HG03354 (cell line): ENCODE measurements around the gene KRT74.

ENCODE experiments used
- ATAC-seq: cut with Tn5 transposase; IDR thresholded peaks from one replicate; pipeline ENCODE4 v1.9.1; 2021; ENCODE audit warnings: mild to moderate bottlenecking; ENCODE audit not compliant: unreplicated experiment, poor library complexity, severe bottlenecking

Gene KRT74

GRCh38 chr12:52573743-52574142, at the start of gene KRT74:
TSS of gene KRT74 (minus strand) at chr12:52573843. CDS start at chr12:52573777, 66 bp downstream.
- ATAC-seq: no peak

DNA sequence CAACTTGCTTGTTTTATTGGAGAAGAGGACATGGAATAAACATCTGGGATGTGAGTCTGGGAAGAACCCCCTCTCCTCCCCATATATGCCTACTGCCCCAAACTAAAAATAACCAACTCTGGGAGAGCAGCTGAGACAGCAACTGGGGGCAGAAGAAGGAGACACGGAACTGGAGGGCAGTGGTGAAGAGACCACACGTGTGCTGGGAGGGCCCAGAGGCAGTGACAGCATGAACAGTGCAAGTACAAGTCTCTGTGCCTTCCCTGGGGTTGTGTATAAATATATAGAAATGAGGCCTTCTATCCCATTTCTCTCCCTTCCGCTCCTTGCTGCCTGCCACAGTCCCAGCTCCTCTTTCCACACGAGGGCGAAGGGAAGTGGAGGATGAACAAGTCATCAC, 48.7 kb upstream of the KRT74 start:
- no peak for ATAC-seq

DNA sequence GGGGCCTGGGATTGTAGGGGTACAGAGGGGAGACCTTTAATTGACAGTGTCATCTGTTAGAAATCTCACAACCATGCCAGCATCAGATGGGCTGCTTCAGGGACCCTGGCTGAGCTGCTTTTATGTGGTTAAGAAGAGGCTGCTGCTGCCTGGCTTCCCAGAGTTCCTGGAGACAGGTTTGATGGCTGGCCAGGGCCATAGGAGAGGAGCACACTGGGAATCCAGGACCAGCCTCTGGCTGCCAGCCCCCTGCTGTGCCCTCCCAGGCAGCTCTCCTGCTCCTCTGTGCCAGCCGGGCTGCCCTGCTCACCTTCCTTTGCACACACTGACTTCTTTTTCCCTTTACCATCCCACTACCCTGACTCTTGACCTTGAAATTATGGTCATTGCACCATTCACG, 45.2 kb upstream of the KRT74 start:
- no peak for ATAC-seq

DNA sequence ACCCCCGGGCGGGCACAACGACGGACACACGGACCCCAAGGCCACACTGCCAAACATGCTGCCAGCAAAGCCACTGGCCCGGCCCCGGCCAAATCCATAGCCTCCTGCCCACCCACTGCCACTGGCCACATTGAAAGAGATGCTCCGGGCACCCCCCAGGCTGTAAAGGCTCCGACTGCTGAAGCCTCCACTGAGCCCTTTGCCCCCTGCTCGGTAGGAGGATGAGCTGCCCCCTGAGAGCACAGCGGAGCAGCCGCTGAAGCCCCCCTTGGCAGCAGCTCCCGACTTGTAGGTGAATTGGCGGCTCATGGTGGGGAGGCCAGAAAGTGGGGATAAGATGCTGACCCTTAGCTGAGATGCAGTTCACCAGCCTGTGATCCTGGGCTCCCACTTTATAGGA, 44.6 kb upstream of the KRT74 start, which contains the start of gene KRT73:
Gene KRT73, minus strand, starts transcription at position 344 of the 400 bp plus-strand sequence. Its CDS starts 35 bp downstream, at position 309.
- no peak for ATAC-seq

DNA sequence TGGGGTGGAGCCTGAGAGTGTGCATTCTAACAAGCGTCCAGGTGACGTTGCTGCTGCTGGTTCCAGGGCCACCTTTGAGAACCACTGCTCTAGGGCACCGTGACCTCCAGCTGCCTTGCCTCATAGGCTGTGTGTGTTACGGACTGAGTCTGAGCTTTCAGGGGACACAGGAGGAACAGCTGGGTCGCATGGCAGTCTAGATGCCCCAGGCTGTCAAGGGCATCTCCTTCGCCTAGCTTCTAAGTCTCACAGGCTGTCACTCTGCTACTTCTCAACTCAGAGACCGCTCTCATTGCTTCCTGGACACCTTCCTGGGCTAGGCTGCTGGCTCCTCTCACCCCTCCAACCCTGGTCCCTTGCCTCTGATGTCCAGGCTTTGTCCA, 43.8 kb upstream of the KRT74 start:
- no peak for ATAC-seq

DNA sequence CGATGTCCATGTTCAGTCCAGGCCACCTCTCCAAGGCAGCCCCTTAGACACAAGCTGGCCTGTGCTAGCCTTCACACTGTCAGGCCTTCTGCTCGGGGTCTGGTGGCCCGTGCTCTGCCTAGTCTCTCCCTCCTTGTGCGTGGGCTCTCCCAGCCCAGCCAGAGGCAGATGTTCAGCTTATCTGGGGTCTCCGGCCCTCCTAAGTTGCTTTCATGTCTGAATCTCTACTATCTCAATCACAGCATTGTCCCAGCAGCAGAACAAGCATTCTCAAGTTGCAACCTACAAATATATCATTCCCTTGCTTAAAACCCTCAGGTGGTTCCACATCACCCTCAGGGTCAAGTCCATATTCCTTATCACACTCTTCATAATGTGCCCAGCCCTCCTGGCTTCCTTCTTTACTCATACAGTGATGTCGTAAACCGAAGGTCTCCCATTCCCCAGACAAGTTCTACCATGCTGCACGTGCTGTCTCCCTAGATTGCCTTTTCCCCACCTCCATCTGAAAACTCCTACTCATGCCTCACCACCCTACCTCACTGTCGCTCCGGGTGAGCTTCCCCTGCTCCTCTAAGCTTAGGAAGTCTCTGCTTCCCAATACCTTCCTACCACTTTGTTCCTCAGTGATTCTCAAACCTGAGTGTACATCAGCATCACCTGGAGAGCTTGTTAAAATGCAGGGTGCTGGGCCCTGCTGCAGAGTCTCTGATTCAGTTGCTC, 43.2 kb upstream of the KRT74 start:
- no peak for ATAC-seq

DNA sequence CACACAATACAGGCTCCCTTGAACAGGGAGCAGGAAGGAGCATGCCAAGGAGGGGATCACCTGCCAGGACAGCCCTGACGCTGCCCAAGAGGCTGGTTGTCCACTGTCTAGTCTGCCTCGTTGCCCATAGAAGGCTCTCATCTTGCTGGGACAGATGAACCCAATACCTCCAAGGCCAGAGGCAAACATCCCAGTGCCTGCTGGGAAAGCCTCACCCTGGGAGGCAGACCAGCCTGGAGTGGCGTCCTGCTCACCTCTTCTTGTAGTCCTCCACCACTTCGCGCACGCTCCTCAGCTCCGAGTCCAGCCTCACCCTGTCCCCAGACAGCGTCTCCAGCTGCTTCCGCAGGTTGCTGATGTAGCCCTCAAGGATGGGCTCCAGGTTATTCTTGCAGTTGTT, 42.3 kb upstream of the KRT74 start:
- ATAC-seq: no peak

DNA sequence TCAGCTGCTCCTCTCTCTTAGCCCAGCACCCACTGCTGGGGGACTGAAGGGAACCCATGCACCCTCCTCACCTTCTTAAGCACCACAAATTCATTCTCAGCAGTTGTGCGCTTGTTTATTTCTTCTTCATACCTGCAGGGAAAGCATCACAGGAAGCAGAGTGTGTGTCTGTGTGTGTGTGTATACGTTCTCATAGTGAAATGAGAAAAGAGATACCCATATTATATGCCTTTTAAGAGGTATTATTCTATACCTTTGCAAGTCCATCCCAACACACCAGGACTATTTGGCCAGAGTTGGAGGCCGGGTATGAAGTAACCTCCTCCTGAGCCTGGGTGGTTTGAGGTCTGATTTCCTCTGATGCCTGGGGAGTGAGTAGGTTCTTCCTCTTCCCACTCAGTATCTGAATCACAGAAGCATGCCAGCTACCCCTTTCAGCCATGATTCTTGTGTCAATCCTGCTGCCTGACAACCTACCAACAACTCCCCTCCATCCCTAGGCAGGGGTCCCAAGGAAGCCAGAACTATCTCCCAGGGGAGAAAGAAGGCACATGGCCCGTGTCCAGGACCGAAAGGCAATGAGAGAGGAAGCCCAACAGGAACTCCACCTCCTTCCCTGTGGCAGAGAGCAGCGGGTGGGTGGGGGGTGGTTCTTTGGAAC, 41.7 kb upstream of the KRT74 start:
- ATAC-seq: no peak

DNA sequence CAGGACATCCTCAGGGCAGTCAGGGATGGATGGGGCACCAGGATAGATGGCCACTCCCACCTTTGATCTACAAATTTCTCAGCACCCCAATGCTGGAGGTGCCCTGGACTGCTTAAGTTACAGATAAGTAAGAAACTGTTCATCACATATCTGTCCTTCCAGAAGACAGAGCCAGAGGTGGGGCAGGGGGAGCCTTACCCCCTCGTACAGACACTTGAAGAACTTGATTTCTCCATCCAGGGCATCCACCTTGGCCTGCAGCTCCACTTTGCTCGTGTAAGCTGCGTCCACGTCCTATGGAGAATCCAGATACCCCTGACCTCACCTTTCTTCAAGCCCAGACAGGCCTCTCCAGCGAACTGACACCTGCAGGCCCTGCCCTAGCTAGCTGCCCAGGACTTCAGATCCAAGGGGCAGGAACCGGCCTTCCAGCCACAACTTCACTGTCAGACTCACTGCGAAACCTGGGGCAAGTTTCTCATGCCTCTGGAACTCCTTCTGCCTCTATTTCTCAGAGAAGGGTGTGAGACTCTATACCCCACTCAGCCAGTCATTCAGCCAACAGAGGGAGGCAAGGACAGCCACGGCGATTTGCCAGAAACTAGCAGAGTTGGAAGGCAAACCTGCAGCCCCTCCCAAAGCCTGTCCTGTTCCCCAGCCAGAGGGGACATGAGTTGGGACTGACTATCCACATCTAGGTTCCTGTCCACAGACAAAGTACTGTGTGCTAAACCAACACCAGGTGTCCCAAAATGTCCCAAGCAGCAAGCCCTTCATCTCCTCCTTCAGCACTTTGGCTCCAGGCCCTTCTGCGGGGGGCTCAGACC, 41.0 kb upstream of the KRT74 start:
- no peak for ATAC-seq

DNA sequence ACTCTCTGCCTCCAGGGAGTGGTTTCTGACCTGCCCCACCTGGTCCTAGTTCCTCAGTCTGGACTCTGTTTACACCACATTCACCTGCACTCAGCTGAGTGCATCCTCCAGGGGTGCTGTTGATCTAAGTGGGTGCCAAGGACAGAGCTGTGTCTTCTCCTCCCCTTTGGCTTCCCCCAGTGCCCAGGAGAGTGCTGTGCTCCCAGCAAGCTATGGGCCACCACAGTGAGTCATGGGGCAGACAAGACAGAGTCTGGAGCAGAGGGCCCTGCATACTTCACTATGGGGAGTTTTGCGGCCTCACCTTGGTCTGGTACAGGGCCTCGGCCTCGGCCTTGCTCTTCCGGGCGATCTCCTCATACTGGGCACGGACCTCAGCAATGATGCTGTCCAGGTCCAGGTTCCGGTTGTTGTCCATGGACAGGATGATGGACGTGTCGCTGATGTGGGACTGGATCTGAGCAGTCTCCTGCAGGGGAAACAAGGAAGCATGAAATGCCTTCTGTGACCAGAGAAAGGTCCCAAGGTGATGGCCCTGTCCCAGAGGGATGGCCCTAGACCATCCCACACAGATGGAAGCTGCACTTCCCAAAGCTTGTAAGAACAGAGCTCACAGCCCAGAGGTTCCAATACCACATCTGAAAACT, 39.9 kb upstream of the KRT74 start:
- ATAC-seq: no peak

DNA sequence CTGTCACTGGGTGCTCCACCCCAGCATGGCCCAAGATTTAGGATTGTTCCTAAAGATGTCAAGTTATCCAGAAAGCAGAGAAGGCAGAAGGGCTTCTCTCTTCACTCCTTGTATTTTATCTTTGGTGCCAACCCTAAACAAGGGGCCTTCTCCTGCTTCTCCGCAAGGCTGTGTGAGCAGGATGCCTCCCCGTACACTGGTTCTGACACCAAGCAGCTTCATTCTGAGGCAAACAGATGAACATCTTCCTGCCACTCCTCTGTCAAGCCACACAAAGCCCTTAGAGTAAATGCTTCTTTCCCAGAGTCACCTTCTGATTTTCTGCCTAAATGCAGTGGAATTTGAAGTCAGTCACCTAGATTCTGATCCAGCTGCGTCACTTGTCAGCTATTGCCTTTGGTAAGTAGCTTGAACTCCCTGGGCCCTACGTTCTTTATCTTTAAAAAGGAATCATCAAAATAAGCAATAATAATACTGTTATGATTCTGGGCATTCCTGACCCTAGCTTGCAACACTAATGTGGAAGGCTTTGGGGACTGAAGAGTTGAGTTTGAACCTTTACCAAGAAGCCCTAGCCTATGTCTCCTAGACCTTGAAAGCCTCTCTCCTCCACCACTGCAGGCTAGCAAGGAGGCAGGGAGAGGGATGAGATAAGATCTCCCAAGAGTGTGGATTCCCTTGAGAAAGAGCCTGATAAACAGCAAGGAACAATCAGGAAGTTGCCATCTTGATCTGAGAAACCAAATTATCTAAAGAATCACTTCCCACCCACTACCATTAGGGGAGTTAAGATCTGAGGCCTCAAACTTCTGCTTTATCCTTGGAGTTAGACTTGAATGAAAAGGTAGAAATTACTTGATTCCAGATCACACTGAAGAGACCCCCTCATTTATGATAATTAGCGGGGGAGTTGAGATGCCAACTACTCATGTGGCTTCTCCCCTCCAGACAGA, 39.1 kb upstream of the KRT74 start:
- ATAC-seq: no peak

DNA sequence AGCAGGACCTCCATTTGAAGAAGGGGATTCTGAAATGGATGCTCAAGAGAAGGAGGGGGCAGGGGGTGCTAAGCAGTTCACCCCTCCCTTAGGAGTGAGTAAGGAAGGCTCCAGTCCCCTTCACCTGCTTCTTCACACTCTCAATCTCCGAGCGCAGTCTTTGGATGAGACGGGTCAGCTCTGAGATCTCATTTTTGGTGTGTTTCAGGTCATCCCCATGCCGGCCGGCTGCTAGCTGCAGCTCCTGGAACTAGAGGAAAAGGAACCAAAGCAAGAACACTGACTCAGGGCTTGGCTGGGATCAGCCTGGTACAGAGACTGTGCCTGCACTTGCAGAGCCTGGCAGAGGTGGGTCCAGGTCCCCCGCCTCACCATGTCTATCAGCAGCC, 37.4 kb upstream of the KRT74 start:
- no peak for ATAC-seq

- no peak for ATAC-seq
Measured at GRCh38 chr12:52608826-52609630, 35.4 kb upstream of the KRT74 start.

DNA sequence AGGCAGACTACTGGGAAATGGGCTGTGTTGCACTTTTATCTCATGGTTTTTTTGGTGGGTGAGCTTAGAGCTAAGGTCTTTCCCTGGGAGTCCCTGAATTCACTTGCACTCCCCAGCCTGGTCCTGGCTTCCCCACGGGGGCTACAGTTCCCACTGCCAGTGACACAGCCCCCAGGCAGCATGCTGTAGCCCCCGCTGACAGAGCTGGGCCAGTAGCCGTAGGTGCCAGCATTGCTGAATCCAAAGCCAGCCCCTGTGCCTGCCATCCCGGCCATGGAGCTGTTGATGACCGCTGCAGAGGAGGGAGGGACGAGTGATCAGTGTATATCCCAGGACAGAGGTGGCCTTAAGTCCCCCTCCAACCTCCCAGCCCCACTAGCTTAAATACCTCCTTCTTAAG, 34.5 kb upstream of the KRT74 start:
- ATAC-seq: no peak

GRCh38 chr12:52607314-52607713, 33.7 kb upstream of the KRT74 start:
- ATAC-seq: no peak

DNA sequence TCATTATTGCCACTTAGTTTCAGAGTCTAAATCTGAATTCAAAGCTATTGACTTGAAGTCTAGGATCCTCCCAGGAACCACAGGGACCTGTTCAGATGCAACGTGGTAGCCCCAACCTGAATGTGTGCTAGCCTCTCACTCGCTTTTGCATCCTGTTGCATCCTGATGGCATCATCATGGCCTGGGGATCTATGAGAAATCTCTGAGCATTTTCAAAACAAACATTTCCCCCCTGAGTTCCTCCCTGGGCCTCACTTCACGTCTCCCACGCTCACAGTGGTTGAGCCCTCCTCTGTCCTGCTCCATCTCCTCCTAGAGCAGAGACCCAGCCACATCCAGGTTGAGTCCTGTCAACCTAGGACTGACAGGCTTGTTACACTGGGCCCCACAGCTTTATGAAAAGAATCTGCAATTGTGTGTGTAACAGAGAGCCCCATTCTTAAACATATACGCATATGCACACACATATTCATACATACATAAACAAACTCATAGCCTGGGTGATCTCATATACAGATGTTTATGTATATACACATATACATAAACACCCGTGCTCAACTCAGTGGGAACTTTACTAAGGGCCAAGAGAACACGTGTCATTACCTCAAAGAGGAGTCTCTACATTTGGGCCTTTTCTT, 33.1 kb upstream of the KRT74 start:
- ATAC-seq: no peak

DNA sequence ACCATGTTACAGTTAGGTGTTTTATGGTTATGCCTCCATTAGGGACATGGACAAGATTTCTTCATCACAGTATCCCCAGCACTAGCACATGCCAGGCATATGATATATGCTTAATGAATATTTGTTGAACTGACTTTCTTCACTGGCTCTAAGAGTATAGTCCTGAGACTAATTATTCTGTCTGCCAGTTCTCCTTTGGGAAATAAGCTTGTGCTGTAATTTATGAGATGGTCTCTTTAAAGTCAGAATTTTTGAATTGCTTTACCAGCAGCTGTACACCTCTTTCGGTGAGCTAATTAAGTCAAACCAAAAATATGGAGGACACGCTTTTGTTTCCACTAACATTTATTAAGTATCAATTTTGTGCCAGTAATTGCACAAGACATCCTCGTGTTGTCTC, 32.5 kb upstream of the KRT74 start:
- ATAC-seq: no peak

- no peak for ATAC-seq
Measured at GRCh38 chr12:52605542-52605941, 31.9 kb upstream of the KRT74 start.
